ENCODE results near the gene ZNF609.

DNA sequence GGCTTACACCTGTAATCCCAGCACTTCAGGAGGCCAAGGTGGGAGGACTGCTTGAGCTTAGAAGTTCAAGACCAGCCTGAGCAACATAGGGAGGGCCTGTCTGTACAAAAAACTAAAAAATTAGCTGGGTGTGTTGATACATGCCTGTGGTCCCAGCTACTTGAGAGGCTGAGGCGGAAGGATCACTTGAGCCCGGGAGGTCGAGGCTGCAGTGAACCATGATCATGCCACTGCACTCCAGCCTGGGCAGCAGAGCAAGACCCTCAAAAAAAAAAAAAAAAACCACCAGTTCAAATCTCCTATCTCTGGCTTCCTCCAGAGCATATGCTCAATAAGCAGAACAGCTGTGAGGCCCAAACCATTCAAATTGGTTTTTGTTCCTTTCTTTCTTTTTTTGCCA, 53.4 kb downstream of the ZNF609 start:
- TF ChIP-seq MXI1 (IDR thresholded peaks at IDR 0.05; ENCODE audit: low read depth, low read length) (no peak), CTCF (IDR thresholded peaks at IDR 0.05 in 2 of 3, conservative IDR thresholded peaks at IDR 0.05 in 1 of 3; ENCODE audit: control insufficient read depth in 2 of 3, extremely low read depth in 1 of 3, insufficient read depth in 1 of 3, low read depth in 3 of 3, low read length in 3 of 3) (no peak), SMC3 (IDR thresholded peaks at IDR 0.05; ENCODE audit: borderline replicate concordance, low read length) (no peak)
- TF ChIP-seq, protein P1, sequence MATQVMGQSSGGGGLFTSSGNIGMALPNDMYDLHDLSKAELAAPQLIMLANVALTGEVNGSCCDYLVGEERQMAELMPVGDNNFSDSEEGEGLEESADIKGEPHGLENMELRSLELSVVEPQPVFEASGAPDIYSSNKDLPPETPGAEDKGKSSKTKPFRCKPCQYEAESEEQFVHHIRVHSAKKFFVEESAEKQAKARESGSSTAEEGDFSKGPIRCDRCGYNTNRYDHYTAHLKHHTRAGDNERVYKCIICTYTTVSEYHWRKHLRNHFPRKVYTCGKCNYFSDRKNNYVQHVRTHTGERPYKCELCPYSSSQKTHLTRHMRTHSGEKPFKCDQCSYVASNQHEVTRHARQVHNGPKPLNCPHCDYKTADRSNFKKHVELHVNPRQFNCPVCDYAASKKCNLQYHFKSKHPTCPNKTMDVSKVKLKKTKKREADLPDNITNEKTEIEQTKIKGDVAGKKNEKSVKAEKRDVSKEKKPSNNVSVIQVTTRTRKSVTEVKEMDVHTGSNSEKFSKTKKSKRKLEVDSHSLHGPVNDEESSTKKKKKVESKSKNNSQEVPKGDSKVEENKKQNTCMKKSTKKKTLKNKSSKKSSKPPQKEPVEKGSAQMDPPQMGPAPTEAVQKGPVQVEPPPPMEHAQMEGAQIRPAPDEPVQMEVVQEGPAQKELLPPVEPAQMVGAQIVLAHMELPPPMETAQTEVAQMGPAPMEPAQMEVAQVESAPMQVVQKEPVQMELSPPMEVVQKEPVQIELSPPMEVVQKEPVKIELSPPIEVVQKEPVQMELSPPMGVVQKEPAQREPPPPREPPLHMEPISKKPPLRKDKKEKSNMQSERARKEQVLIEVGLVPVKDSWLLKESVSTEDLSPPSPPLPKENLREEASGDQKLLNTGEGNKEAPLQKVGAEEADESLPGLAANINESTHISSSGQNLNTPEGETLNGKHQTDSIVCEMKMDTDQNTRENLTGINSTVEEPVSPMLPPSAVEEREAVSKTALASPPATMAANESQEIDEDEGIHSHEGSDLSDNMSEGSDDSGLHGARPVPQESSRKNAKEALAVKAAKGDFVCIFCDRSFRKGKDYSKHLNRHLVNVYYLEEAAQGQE (IDR thresholded peaks at IDR 0.05; ENCODE audit: low read depth, low read length), result no peak
